Left lung (tissue), 10 donors: Measurements from ENCODE around the gene OR8D2. TPM values are rescaled to one million over a fixed set of nuclear protein-coding genes. Genes with fewer than 3 reads are reported as not detected.

Experiments used
- ATAC-seq: fragments of 200-7000 bp; cut with Tn5 transposase; one replicate; pipeline ENCODE4 v1.9.1; 2020; ENCODE audit warnings: moderate library complexity
- DNase-seq, 4 donors: peaks; one replicate each; pipeline ENCODE4 v3.0.0-alpha.2; 2013 to 2020
- H3K27ac ChIP-seq, 2 donors: fragments of 200-600 bp; sonication (generic) in 1 of 2; one replicate each; pipeline versions ENCODE4 v1.5.0 to v1.8.0; 2020 to 2021
- H3K27me3 ChIP-seq, 2 donors: fragments of 200-600 bp; sonication (generic) in 1 of 2; one replicate each; pipeline versions ENCODE4 v1.5.0 to v1.8.0; 2020 to 2021
- H3K36me3 ChIP-seq, 2 donors: fragments of 200-600 bp; sonication (generic) in 1 of 2; one replicate each; pipeline versions ENCODE4 v1.5.0 to v1.8.0; 2020 to 2021
- H3K4me1 ChIP-seq, 2 donors: fragments of 200-600 bp; one replicate each; pipeline ENCODE4 v1.8.0; 2021
- H3K4me3 ChIP-seq, 2 donors: fragments of 200-600 bp; sonication (generic) in 1 of 2; one replicate each; pipeline versions ENCODE4 v1.5.0 to v1.8.0; 2020 to 2021; ENCODE audit warnings: mild to moderate bottlenecking in 1 of 2
- H3K9me3 ChIP-seq, 2 donors: fragments of 200-600 bp; sonication (generic) in 1 of 2; one replicate each; pipeline versions ENCODE4 v1.5.0 to v1.8.0; 2020 to 2021
- intact Hi-C, 2 donors: fragments of 100-400 bp; cut with DNase I; formaldehyde crosslinking; loops; one replicate each; pipeline versions ENCODE4 v1.11.2 to v1.14.2; 2022
- polyA plus RNA-seq, 6 donors: library from polyadenylated mRNA; unstranded; fragments of 120-200 nt; gene quantifications; one replicate each; pipeline ENCODE4 v1.2.1, GENCODE V29; 2013; ENCODE audit not compliant: insufficient read length in 6 of 6
- total RNA-seq, 2 donors: library from RNA; stranded (reverse); fragmentation: NEBNext Ultra II Directional; extraction: Animal tissue kit (Norgen Biotek cat#: 25700); gene quantifications; one replicate each; pipeline ENCODE4 v1.2.1, GENCODE V29; 2021
- TF ChIP-seq, protein P1 (sequence below), 2 donors: fragments of 200-600 bp; sonication (generic) in 1 of 2; IDR thresholded peaks; one replicate each; pipeline versions ENCODE4 v1.5.0 to v1.8.0; 2021; ENCODE audit warnings: antibody characterized with exemption in 2 of 2
- donor health status: DM: no; HTN: yes; CAD: no.
- donor health status: DM: no; HTN: no; CAD: no.

The OR8D2 gene
- total and polyA plus RNA-seq, 8 donors, result not detected

DNA sequence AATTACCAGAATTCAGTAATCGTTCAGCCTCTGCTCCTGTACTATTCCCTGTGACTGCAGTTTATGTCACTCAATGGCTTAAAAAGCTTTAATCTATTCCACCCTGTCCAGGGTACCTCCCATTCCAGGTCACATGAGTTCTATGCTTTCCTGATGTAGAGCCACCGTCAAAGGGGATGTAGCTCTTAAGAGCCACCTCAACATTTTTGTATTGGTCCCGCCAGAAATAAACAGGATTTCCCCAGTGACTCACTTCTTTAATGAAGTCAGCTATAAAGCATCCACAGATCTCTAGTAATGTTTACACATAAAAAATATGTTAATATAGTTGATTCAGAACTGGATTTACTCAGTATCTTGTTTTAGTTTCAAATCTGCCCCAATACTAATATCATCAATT lies 4.9 kb downstream of the OR8D2 start:
- no peaks in the 10 kb centered on the region for H3K4me1 ChIP-seq
- no peaks in the 10 kb centered on the region for H3K36me3 ChIP-seq
- H3K27me3 ChIP-seq, result no peaks in the 10 kb centered on the region
- H3K9me3 ChIP-seq, result no peaks in the 10 kb centered on the region
- no peak overlapping the region for H3K27ac ChIP-seq
- no peak overlapping the region for H3K4me3 ChIP-seq
- no peak for ATAC-seq
- TF ChIP-seq, protein P1, sequence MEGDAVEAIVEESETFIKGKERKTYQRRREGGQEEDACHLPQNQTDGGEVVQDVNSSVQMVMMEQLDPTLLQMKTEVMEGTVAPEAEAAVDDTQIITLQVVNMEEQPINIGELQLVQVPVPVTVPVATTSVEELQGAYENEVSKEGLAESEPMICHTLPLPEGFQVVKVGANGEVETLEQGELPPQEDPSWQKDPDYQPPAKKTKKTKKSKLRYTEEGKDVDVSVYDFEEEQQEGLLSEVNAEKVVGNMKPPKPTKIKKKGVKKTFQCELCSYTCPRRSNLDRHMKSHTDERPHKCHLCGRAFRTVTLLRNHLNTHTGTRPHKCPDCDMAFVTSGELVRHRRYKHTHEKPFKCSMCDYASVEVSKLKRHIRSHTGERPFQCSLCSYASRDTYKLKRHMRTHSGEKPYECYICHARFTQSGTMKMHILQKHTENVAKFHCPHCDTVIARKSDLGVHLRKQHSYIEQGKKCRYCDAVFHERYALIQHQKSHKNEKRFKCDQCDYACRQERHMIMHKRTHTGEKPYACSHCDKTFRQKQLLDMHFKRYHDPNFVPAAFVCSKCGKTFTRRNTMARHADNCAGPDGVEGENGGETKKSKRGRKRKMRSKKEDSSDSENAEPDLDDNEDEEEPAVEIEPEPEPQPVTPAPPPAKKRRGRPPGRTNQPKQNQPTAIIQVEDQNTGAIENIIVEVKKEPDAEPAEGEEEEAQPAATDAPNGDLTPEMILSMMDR (IDR thresholded peaks at IDR 0.05), result no peak
- DNase-seq, result no peak
- intact Hi-C loops, result no loop called here

DNA sequence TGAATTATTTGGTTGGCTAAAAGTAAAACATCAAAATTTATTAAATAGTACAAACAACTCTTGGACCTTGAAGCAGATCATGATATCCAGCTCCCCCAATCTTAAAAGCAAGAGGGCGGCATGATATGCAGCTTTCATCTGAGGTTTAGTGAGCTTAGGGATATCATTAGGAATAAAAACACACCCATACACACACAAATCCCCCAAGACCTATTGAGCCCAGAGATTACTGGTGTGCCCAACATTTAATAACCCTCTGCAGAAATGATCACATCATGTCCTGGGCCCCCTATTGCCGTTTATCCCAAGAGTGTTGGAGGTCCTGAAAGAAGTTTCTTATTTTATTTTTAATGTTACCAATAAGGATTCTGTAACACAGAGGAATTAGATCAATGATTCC lies 6.1 kb downstream of the OR8D2 start, which contains the start of gene OR8D1:
Gene OR8D1, minus strand, starts transcription at position 101 of the 400 bp plus-strand sequence. CDS start 3,183 bp downstream, outside the sequence.
- no peak within 1 kb of the TSS for H3K27ac ChIP-seq
- H3K9me3 ChIP-seq, result no peaks in the 10 kb centered on the region
- no peaks in the 10 kb centered on the region for H3K27me3 ChIP-seq
- no peak within 1 kb of the TSS for H3K4me3 ChIP-seq
- TF ChIP-seq, protein P1 (IDR thresholded peaks at IDR 0.05), result no peak
- no peaks in the 10 kb centered on the region for H3K36me3 ChIP-seq
- DNase-seq (no peak), ATAC-seq (no peak)
- intact Hi-C loops, result no loop called here
- H3K4me1 ChIP-seq, result no peaks in the 10 kb centered on the region

DNA sequence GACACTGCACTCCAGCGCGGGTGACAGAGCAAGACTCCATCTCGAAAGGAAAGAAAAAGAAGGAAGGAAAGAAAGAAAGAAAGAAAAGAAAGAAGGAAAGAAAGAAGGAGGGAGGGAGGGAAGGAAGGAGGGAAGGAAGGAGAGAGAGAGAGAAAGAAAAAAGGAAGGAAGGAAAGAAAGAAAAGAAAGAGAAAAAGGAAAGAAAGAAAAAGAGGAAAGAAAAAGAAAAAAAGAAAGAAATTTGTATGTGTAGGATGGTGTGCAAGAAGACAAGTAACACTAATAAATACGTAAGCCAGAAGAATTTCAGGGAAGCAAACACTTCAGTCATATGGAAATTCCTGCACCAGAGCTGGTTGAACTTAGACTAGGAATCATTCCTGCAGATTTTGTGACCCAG lies 6.9 kb downstream of the OR8D2 start:
- no peak for ATAC-seq
- DNase-seq, result no peak
- Histone ChIP-seq H3K9me3 (no peaks in the 10 kb centered on the region), H3K27me3 (no peaks in the 10 kb centered on the region), H3K27ac (no peak overlapping the region), H3K36me3 (no peaks in the 10 kb centered on the region), H3K4me1 (no peaks in the 10 kb centered on the region), H3K4me3 (no peak overlapping the region)
- intact Hi-C loops, result no loop called here
- TF ChIP-seq, protein P1 (IDR thresholded peaks at IDR 0.05), result no peak

DNA sequence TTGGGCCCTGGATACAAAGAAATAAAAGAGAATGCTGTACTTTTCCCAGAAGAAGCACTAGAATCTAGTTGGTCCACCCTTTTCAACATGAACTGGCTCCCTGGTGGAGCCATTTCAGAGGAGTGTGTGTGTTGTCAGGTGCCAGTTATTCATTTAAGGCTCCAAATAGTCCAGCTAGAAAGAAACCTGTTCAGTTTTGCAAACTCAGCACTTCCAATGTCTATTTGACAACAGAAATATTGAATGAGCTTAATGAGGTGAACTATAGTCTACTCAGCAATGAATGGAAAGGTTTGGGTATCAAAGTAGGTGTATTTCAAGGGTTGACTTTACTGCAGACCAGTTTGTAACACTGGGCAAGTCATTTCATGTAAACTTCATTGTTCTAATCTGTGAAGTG lies 8.3 kb downstream of the OR8D2 start:
- Histone ChIP-seq H3K9me3 (no peaks in the 10 kb centered on the region), H3K4me3 (no peak overlapping the region), H3K4me1 (no peaks in the 10 kb centered on the region), H3K36me3 (no peaks in the 10 kb centered on the region), H3K27me3 (no peaks in the 10 kb centered on the region), H3K27ac (no peak overlapping the region)
- intact Hi-C loops, result no loop called here
- ATAC-seq (no peak), DNase-seq (no peak)
- TF ChIP-seq, protein P1 (IDR thresholded peaks at IDR 0.05), result no peak

DNA sequence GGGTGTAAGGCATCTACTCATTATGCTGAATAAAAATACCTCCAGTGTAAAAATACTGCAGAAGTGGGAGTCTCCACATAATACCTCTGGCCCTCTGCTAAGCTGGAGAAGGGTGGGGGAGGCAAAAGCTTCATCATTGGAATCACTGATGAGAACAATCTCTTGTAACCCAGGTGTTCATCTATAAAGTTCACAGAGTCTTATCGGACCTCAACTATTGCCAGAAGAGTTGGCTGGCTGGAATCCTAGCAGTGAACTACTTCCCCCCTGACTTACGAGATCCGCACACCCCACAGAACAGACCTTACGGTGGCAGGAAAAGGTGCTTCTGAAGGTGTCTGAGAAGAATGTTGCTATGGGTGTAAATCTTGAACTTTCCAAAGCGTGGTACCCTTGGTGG lies 8.7 kb downstream of the OR8D2 start:
- Histone ChIP-seq H3K4me3 (no peak overlapping the region), H3K4me1 (no peaks in the 10 kb centered on the region), H3K27me3 (no peaks in the 10 kb centered on the region), H3K27ac (no peak overlapping the region), H3K36me3 (no peaks in the 10 kb centered on the region), H3K9me3 (no peaks in the 10 kb centered on the region)
- no peak for DNase-seq
- intact Hi-C loops, result no loop called here
- ATAC-seq, result no peak
- TF ChIP-seq, protein P1 (IDR thresholded peaks at IDR 0.05), result no peak
